Ascending aorta (tissue), 2 donors: ENCODE data around the gene GMPR. TPM values are rescaled to one million over a fixed set of nuclear protein-coding genes. Genes with fewer than 3 reads are reported as not detected.
A peak's percentile ranks its signal among the peaks of the same experiment; 100 is the strongest.

Source experiments
- DNase-seq, 2 donors: peaks; one replicate each; pipeline ENCODE4 v3.0.0-alpha.2; 2019; ENCODE audit warnings: low spot score in 2 of 2
- H3K27ac ChIP-seq, 2 donors: fragments of 200-600 bp; sonication (generic); one replicate each; pipeline ENCODE4 v1.5.1; 2016 to 2017; ENCODE audit warnings: mild to moderate bottlenecking in 1 of 2
- H3K27me3 ChIP-seq: fragments of 200-600 bp; sonication (generic); one replicate; pipeline ENCODE4 v1.5.1; 2017
- H3K36me3 ChIP-seq, 2 donors: fragments of 200-600 bp; sonication (generic); one replicate each; pipeline ENCODE4 v1.5.1; 2016
- H3K4me1 ChIP-seq, 2 donors: fragments of 200-600 bp; sonication (generic); one replicate each; pipeline ENCODE4 v1.5.1; 2016 to 2017; ENCODE audit warnings: mild to moderate bottlenecking in 1 of 2
- H3K4me3 ChIP-seq, 2 donors: fragments of 200-600 bp; sonication (generic); one replicate each; pipeline ENCODE4 v1.5.1; 2016 to 2017; ENCODE audit warnings: mild to moderate bottlenecking in 1 of 2
- H3K9me3 ChIP-seq, 2 donors: fragments of 200-600 bp; sonication (generic); one replicate each; pipeline ENCODE4 v1.5.1; 2016
- CTCF ChIP-seq, 3 experiments: fragments of 200-600 bp in 2 of 3; fragments of 450-650 bp in 1 of 3; sonication (generic) in 2 of 3; IDR thresholded peaks; one replicate each; pipeline ENCODE4 v1.5.1; 2016 to 2019; ENCODE audit warnings: antibody characterized with exemption in 3 of 3, mild to moderate bottlenecking in 1 of 3, moderate library complexity in 1 of 3
- intact Hi-C: fragments of 100-400 bp; cut with DNase I; formaldehyde crosslinking; loops from one replicate; pipeline ENCODE4 v1.15.1; 2023
- total RNA-seq: library from RNA; depleted of rRNA; stranded (reverse); fragments of >200 nt; gene quantifications from one replicate; pipeline ENCODE4 v1.1.0, GENCODE V29; 2016

Gene GMPR
- total RNA-seq, 1 donor from 2014 or later, result 18.4 TPM

DNA sequence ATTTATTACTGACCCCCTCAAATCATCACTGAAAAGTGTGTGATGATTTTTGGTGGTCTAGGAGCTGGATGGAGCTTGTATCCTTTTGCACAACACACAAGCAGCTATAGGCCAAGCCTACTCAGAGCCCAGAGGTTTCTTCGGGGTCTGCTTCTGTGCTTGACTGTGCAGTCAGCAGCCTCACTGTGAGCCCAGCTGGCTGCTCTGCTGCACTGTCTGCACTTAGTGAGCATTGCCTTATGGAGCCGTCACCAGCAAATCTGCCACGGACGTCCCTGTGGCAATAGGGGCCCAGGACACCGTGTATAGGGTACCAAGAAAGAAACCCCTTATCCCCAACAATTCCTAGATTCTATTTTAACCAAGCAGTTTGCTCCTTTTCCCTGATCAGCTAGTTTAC is 38.6 kb upstream of the GMPR start:
- no peak for DNase-seq
- H3K4me3 ChIP-seq, result peak overlapping the region in 1 of 2 donors; percentile 57
- H3K9me3 ChIP-seq, result no peaks in the 10 kb centered on the region
- peaks cover 3 to 9% of the 10 kb centered on the region in 2 donors for H3K4me1 ChIP-seq
- intact Hi-C loops, result loop anchor here (10.0 kb wide), 1 partner anchor 955 kb away; the partner anchor contains the start of gene JARID2
- no peaks in the 10 kb centered on the region for H3K27me3 ChIP-seq
- no peak for TF ChIP-seq CTCF (IDR thresholded peaks at IDR 0.05)
- H3K36me3 ChIP-seq, result no peaks in the 10 kb centered on the region
- H3K27ac ChIP-seq, result peak overlapping the region; percentile 79 to 86

- Histone ChIP-seq H3K27ac (peak overlapping the region; percentile 79 to 86), H3K36me3 (no peaks in the 10 kb centered on the region), H3K4me3 (peak overlapping the region; percentile 16 to 57), H3K4me1 (peaks cover 3 to 15% of the 10 kb centered on the region in 2 donors), H3K9me3 (no peaks in the 10 kb centered on the region), H3K27me3 (no peaks in the 10 kb centered on the region)
- no peak for TF ChIP-seq CTCF (IDR thresholded peaks at IDR 0.05)
- intact Hi-C loops, result loop anchor here (10.0 kb wide), 1 partner anchor 956 kb away; the partner anchor contains the start of gene JARID2
- no peak for DNase-seq
Observed at GRCh38 chr6:16200321-16200883, 38.0 kb upstream of the GMPR start.

- Histone ChIP-seq H3K9me3 (no peaks in the 10 kb centered on the region), H3K27me3 (no peaks in the 10 kb centered on the region), H3K27ac (peak overlapping the region; percentile 79 to 86), H3K4me1 (peaks cover 3 to 25% of the 10 kb centered on the region in 2 donors), H3K4me3 (no peak overlapping the region), H3K36me3 (no peaks in the 10 kb centered on the region)
- intact Hi-C loops, result loop anchor here (10.0 kb wide), 1 partner anchor 957 kb away; the partner anchor contains the start of gene JARID2
- no peak for TF ChIP-seq CTCF (IDR thresholded peaks at IDR 0.05)
- DNase-seq, result no peak
Observed at GRCh38 chr6:16201706-16202105, 36.7 kb upstream of the GMPR start.

DNA sequence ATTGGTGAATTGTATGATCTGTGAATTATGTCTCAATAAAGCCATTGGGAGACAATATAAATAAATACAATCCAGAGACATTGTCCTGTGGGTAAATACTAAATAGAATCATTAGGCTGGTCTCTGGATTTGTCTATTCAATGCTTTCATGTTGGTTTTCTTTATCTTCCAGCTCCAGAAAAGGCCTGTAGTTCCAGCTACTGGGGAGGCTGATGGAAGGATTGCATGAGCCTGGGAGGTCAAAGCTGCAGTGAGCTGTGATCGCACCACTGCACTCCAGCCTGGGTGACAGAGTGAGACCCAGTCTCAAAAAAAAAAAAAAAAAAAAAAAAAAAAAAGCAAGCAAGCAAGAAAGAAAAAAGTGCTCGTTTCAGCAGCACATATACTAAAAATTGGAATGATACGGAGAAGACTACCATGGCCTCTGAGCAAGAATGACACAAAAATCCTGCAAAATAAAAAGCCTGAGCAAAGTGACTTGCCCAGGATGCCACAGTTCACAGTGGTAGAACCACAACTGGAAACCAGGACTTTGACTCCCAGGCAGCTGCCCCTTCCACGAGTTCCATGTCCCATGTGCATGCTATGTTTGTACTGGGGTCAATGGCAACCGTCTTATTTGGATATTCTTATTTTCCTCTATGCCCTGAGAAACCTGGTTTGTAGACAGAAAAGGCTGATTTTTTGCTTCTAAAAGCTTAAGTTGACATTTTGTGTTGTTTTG is 33.6 kb upstream of the GMPR start:
- Histone ChIP-seq H3K4me3 (no peak overlapping the region), H3K27me3 (no peaks in the 10 kb centered on the region), H3K27ac (peak overlapping the region; percentile 65 to 76), H3K36me3 (no peaks in the 10 kb centered on the region), H3K9me3 (no peaks in the 10 kb centered on the region), H3K4me1 (peaks cover 0 to 26% of the 10 kb centered on the region in 2 donors)
- DNase-seq, result no peak
- TF ChIP-seq CTCF (IDR thresholded peaks at IDR 0.05), result no peak
- intact Hi-C loops, result loop anchor here (5.0 to 10.0 kb wide), 2 partner anchors 37 to 960 kb away; partner anchors contain the start of gene JARID2

DNA sequence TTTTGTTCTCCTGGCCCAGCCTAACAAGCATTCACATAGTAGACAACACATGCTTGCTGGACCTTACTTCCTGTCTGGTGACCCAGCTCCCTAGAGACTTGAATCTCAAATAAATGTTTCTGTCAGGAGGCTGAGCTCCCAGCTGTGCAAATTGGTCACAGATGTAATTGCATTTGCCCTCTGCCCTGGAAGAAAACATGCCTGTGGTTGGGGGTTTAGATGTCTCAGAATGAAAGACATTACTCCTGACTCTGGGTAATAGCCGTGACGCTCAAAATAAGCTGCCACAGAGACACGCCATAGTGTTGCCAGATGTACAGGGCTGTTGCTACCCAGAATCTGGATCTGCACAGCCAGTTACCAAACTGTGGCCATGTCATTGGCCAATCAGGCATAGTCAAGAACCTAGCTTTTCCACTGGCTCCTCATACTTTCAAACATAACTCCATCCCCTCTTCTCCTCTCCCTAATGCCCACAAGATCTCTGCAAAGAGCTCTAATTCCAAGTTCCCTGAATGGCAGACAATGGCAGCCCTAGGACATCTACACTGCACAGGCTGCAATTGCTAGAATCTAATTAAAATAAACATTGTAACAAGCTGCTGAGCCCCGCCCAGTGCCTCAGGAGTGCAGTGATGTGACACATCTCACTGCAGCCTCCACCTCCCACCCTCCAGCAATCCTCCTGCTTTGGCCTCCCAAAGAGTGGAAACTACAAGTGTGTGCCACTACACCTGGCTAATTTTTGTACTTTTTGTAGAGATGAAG is 32.8 kb upstream of the GMPR start:
- no peaks in the 10 kb centered on the region for H3K9me3 ChIP-seq
- no peak for DNase-seq
- H3K4me1 ChIP-seq, result peaks cover 0 to 24% of the 10 kb centered on the region in 2 donors
- intact Hi-C loops, result loop anchor here (1.0 to 10.0 kb wide), 4 partner anchors 37 to 961 kb away; partner anchors contain the start of genes JARID2 and MYLIP
- H3K4me3 ChIP-seq, result no peak overlapping the region
- H3K27me3 ChIP-seq, result no peaks in the 10 kb centered on the region
- TF ChIP-seq CTCF (IDR thresholded peaks at IDR 0.05), result no peak
- H3K27ac ChIP-seq, result peak overlapping the region; percentile 65 to 76
- no peaks in the 10 kb centered on the region for H3K36me3 ChIP-seq
